ENCODE results near the gene LSR. TPM values are rescaled to one million over a fixed set of nuclear protein-coding genes. Genes with fewer than 3 reads are reported as not detected.
"Not testable (repeated sequence)": the region's sequence is repeated elsewhere in the genome, so short reads cannot be mapped to it uniquely, and the experiment has no call there.

LSR gene
- polyA plus RNA-seq, 1 experiment: 0.32 TPM

GRCh38 chr19:35219008-35219407 is 29.8 kb upstream of the LSR start:
- CTCF ChIA-PET: no interaction called here
- no peak overlapping the region for H3K4me3 ChIP-seq (ENCODE audit: low read depth, low read length)
- no peak for TF ChIP-seq CTCF (IDR thresholded peaks at IDR 0.05; ENCODE audit: low read depth, low read length)
- H3K9me3 ChIP-seq (ENCODE audit: control insufficient read depth, insufficient read depth, low read length): no peaks in the 10 kb centered on the region; the same call in 1 of the 2 replicates
- no peaks in the 10 kb centered on the region for H3K27me3 ChIP-seq (ENCODE audit: control insufficient read depth, insufficient read depth, low read length)
- no peak overlapping the region for H3K27ac ChIP-seq (ENCODE audit: low read depth, low read length)
- POLR2A ChIA-PET: no interaction called here
- DNase-seq (ENCODE audit: low read depth, low spot score): no peak

GRCh38 chr19:35220315-35220921 is 28.4 kb upstream of the LSR start:
- Histone ChIP-seq H3K9me3 (ENCODE audit: control insufficient read depth, insufficient read depth, low read length) (no peaks in the 10 kb centered on the region; the same call in none of the 2 replicates), H3K27ac (ENCODE audit: low read depth, low read length) (no peak overlapping the region), H3K4me3 (ENCODE audit: low read depth, low read length) (no peak overlapping the region), H3K27me3 (ENCODE audit: control insufficient read depth, insufficient read depth, low read length) (peaks cover 5% of the 10 kb centered on the region)
- ChIA-PET CTCF (no interaction called here), POLR2A (no interaction called here)
- DNase-seq (ENCODE audit: low read depth, low spot score): no peak
- TF ChIP-seq CTCF (IDR thresholded peaks at IDR 0.05; ENCODE audit: low read depth, low read length): no peak

- H3K4me3 ChIP-seq (ENCODE audit: low read depth, low read length); H3K27me3 ChIP-seq (ENCODE audit: control insufficient read depth, insufficient read depth, low read length); DNase-seq (ENCODE audit: low read depth, low spot score); H3K27ac ChIP-seq (ENCODE audit: low read depth, low read length); POLR2A ChIA-PET; H3K9me3 ChIP-seq (ENCODE audit: control insufficient read depth, insufficient read depth, low read length); CTCF ChIA-PET: not testable (repeated sequence)
These were observed 27.7 kb upstream of the LSR start for GRCh38 chr19:35220973-35221590.

GRCh38 chr19:35222373-35223015 is 26.3 kb upstream of the LSR start:
- Histone ChIP-seq H3K27ac (ENCODE audit: low read depth, low read length) (no peak overlapping the region), H3K9me3 (ENCODE audit: control insufficient read depth, insufficient read depth, low read length) (no peaks in the 10 kb centered on the region; the same call in 1 of the 2 replicates), H3K27me3 (ENCODE audit: control insufficient read depth, insufficient read depth, low read length) (peaks cover 10% of the 10 kb centered on the region), H3K4me3 (ENCODE audit: low read depth, low read length) (no peak overlapping the region)
- DNase-seq (ENCODE audit: low read depth, low spot score): no peak
- ChIA-PET CTCF (no interaction called here), POLR2A (no interaction called here)
- no peak for TF ChIP-seq CTCF (IDR thresholded peaks at IDR 0.05; ENCODE audit: low read depth, low read length)

- no peak for DNase-seq (ENCODE audit: low read depth, low spot score)
- no peak overlapping the region for H3K4me3 ChIP-seq (ENCODE audit: low read depth, low read length)
- CTCF ChIA-PET: interaction anchor here (0.6 kb wide), 1 partner anchor 11 kb away, joined by 4 read pairs; no protein-coding TSS in a partner anchor
- POLR2A ChIA-PET: no interaction called here
- H3K27ac ChIP-seq (ENCODE audit: low read depth, low read length): no peak overlapping the region
- peaks cover 10% of the 10 kb centered on the region for H3K27me3 ChIP-seq (ENCODE audit: control insufficient read depth, insufficient read depth, low read length)
- H3K9me3 ChIP-seq (ENCODE audit: control insufficient read depth, insufficient read depth, low read length): no peaks in the 10 kb centered on the region; the same call in 1 of the 2 replicates
- TF ChIP-seq CTCF (IDR thresholded peaks at IDR 0.05; ENCODE audit: low read depth, low read length): no peak
These were observed 25.6 kb upstream of the LSR start for GRCh38 chr19:35223084-35223790.

All from AG04450 (cell line).